Upper lobe of left lung (tissue), 4 donors: Measurements from ENCODE around the gene CFAP58.

Source experiments
- CTCF ChIP-seq, 6 experiments: fragments of 450-650 bp in 4 of 6; fragments of 200-600 bp in 2 of 6; sonication (generic) in 2 of 6; IDR thresholded peaks; one replicate each; pipeline ENCODE4 v1.5.1; 2016 to 2019; ENCODE audit warnings: antibody characterized with exemption in 6 of 6
- POLR2A ChIP-seq, 4 donors: fragments of 450-650 bp; IDR thresholded peaks; one replicate each; pipeline ENCODE4 v1.5.1; 2016 to 2017; ENCODE audit warnings: antibody characterized with exemption in 4 of 4, mild to moderate bottlenecking in 2 of 4
- POLR2AphosphoS5 ChIP-seq, 2 donors: sonication (generic); formaldehyde crosslinking; IDR thresholded peaks; one replicate each; pipeline ENCODE4 v1.5.1; 2017; ENCODE audit warnings: antibody characterized with exemption in 2 of 2

GRCh38 chr10:104345941-104346340 is 7.7 kb upstream of the CFAP58 start:
- TF ChIP-seq POLR2AphosphoS5 (IDR thresholded peaks at IDR 0.05) (no peak), POLR2A (IDR thresholded peaks at IDR 0.05) (no peak), CTCF (IDR thresholded peaks at IDR 0.05) (no peak)
